Adrenal gland (tissue), 12 donors: Measurements from ENCODE around the gene RYR3. TPM values are rescaled to one million over a fixed set of nuclear protein-coding genes. Genes with fewer than 3 reads are reported as not detected.

Source experiments
- DNase-seq, 7 donors: peaks; one replicate each; pipeline ENCODE4 v3.0.0-alpha.2; 2019 to 2020
- H3K27ac ChIP-seq, 5 donors: fragments of 200-600 bp; sonication (generic) in 4 of 5; 1 replicate in 3 of 5; 2 replicates in 2 of 5; pipeline versions ENCODE4 v1.5.1 to v1.8.0; 2016 to 2020; ENCODE audit warnings: mild to moderate bottlenecking in 1 of 5
- H3K27me3 ChIP-seq: fragments of 200-600 bp; 2 replicates; pipeline ENCODE4 v1.8.0; 2021
- H3K36me3 ChIP-seq, 2 donors: fragments of 200-600 bp; replicated peaks in 1 of 2; 1 replicate in 1 of 2; 2 replicates in 1 of 2; pipeline versions ENCODE4 v1.5.1 to v1.8.0; 2018 to 2022
- H3K4me1 ChIP-seq, 2 donors: fragments of 200-600 bp; replicated peaks in 1 of 2; 1 replicate in 1 of 2; 2 replicates in 1 of 2; pipeline versions ENCODE4 v1.5.1 to v1.8.0; 2018 to 2021
- H3K4me3 ChIP-seq, 4 donors: fragments of 200-600 bp; sonication (generic) in 3 of 4; one replicate each; pipeline ENCODE4 v1.5.1; 2016 to 2018
- H3K9me3 ChIP-seq, 3 donors: fragments of 200-600 bp; sonication (generic) in 1 of 3; replicated peaks in 1 of 3; 1 replicate in 2 of 3; 2 replicates in 1 of 3; pipeline versions ENCODE4 v1.5.1 to v1.8.0; 2016 to 2021
- POLR2A ChIP-seq, 2 donors: fragments of 450-650 bp; IDR thresholded peaks; one replicate each; pipeline ENCODE4 v1.6.1; 2017; ENCODE audit warnings: antibody characterized with exemption in 2 of 2, mild to moderate bottlenecking in 2 of 2, moderate library complexity in 1 of 2
- WGBS, 4 donors: extraction: QIAGEN DNeasy Blood & Tissue Kit in 2 of 4; methylation state at CpG; one replicate each; pipeline versions ENCODE4 v1.1.5 to v1.1.7; 2013 to 2017; 5-methylcytosine and 5-hydroxymethylcytosine counted together
- intact Hi-C, 2 donors: fragments of 100-400 bp; cut with DNase I; formaldehyde crosslinking; loops; one replicate each; pipeline versions ENCODE4 v1.14.1 to v1.15.0; 2022 to 2023
- polyA plus RNA-seq, 3 donors: library from polyadenylated mRNA; stranded (reverse); fragments of 200-250 nt in 2 of 3; fragments of 350-450 nt in 1 of 3; fragmentation: Illumina TruSeq in 1 of 3; extraction: RNeasy Lipid Tissue Mini Kit (QIAGEN cat#74804) in 1 of 3; gene quantifications; one replicate each; pipeline ENCODE4 v1.2.3, GENCODE V29; 2013 to 2014
- total RNA-seq, 9 donors: library from RNA; depleted of rRNA in 4 of 9; stranded (reverse); fragments of >200 nt in 4 of 9; fragments of 120-200 nt in 1 of 9; fragmentation: NEBNext Ultra II Directional in 1 of 9; extraction: Animal tissue kit (Norgen Biotek cat#: 25700) in 1 of 9; gene quantifications; one replicate each; pipeline versions ENCODE4 v1.1.0 to v1.2.4, GENCODE V29; 2013 to 2023
- TF ChIP-seq, protein P1 (sequence below), 6 experiments: fragments of 450-650 bp in 4 of 6; fragments of 200-600 bp in 2 of 6; sonication (generic) in 1 of 6; IDR thresholded peaks; 1 replicate in 5 of 6; 2 replicates in 1 of 6; pipeline versions ENCODE4 v1.5.1 to v1.8.0; 2016 to 2021; ENCODE audit warnings: antibody characterized with exemption in 6 of 6, mild to moderate bottlenecking in 2 of 6, moderate library complexity in 1 of 6
- donor health status: healthy with polysubstance abuse.
- donor health status: Bipolar disorder and iron deficiency.
- donor health status: DM: yes; HTN: yes; CAD: no.
- donor health status: DM: no; HTN: no; CAD: no.
- donor health status: DM: no; HTN: no; CAD: no.
- donor health status: DM: yes; HTN: yes; CAD: no.

The RYR3 gene
- total and polyA plus RNA-seq, 12 donors, result 0.32 to 60.7 (median 3.4) TPM

DNA sequence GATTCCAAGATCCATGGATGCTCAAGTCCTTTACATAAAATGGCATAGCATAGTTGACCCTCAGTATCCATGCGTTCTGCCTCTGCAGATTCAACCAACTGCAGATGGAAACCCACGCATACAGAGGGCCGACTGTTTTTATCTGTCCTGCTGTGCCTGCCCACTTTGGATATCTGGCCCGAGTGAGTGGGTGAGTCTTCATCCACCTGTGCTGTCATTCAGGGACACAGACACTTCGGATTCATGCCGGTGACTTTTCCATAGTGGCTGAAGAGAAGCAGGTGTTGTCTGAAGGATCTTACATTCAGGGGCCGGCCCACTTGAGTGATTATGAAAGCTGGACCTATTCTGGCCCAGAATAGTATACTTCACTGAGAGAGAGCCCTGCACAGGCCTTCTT lies 85.1 kb downstream of the RYR3 start:
- Histone ChIP-seq H3K27ac (no peak overlapping the region), H3K4me1 (no peaks in the 10 kb centered on the region), H3K36me3 (no peaks in the 10 kb centered on the region), H3K9me3 (no peaks in the 10 kb centered on the region), H3K27me3 (no peaks in the 10 kb centered on the region), H3K4me3 (no peak overlapping the region)
- no peak for DNase-seq
- TF ChIP-seq, protein P1, sequence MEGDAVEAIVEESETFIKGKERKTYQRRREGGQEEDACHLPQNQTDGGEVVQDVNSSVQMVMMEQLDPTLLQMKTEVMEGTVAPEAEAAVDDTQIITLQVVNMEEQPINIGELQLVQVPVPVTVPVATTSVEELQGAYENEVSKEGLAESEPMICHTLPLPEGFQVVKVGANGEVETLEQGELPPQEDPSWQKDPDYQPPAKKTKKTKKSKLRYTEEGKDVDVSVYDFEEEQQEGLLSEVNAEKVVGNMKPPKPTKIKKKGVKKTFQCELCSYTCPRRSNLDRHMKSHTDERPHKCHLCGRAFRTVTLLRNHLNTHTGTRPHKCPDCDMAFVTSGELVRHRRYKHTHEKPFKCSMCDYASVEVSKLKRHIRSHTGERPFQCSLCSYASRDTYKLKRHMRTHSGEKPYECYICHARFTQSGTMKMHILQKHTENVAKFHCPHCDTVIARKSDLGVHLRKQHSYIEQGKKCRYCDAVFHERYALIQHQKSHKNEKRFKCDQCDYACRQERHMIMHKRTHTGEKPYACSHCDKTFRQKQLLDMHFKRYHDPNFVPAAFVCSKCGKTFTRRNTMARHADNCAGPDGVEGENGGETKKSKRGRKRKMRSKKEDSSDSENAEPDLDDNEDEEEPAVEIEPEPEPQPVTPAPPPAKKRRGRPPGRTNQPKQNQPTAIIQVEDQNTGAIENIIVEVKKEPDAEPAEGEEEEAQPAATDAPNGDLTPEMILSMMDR (IDR thresholded peaks at IDR 0.05), result no peak
- TF ChIP-seq POLR2A (IDR thresholded peaks at IDR 0.05), result no peak
- intact Hi-C loops, result no loop called here
- WGBS, 4 donors, result 79 to 89% (median 83%) methylated on average over 6 to 7 of the region's 7 CpGs

DNA sequence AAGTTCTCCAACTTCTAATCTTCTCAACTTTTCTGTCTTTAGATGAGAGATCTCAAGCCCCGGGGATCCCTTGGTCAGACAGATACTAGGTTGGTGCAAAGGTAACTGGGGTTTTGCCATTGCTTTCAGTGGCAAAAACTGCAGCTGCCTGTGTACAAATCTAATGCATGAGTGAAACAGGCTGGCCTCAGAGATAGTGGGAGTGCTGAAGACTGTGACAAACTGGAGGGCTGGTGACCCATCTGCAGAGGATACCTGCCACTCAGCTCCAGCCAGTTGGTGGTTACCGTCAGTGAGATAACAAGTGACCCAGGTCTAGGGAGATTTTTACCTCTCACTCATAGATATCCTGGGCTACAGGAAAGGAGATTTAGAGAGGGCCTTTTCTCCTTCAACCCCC lies 85.7 kb downstream of the RYR3 start:
- TF ChIP-seq, protein P1 (IDR thresholded peaks at IDR 0.05), result no peak
- no peak for TF ChIP-seq POLR2A (IDR thresholded peaks at IDR 0.05)
- no peaks in the 10 kb centered on the region for H3K9me3 ChIP-seq
- intact Hi-C loops, result no loop called here
- H3K36me3 ChIP-seq, result no peaks in the 10 kb centered on the region
- H3K4me3 ChIP-seq, result no peak overlapping the region
- 71 to 89% (median 78%) methylated on average over 2 of the region's 2 CpGs for WGBS, 4 donors
- no peak overlapping the region for H3K27ac ChIP-seq
- H3K4me1 ChIP-seq, result no peaks in the 10 kb centered on the region
- no peak for DNase-seq
- no peaks in the 10 kb centered on the region for H3K27me3 ChIP-seq

DNA sequence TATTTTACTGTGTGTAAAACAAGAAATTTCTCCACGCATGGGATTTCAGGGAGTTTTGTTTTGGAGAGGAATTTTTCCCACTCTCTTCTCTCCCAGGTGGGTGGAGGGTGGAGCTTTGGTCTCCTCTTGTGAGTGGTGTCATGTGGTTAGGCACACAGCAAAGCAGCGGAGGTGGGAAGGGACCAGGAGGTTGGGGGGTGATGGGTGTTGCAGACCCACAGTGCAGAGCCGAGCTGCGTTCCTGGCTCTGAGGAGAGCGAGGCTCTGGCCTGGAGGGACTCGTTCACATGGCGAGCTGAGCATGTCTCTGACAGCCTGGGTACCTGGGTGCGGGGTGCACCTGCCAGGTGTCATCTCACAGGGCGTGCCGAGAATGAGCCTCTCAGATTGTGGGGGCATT lies 87.8 kb downstream of the RYR3 start:
- 84 to 91% (median 88%) methylated on average over 8 to 10 of the region's 10 CpGs for WGBS, 4 donors
- H3K4me1 ChIP-seq, result no peaks in the 10 kb centered on the region
- no peaks in the 10 kb centered on the region for H3K27me3 ChIP-seq
- intact Hi-C loops, result no loop called here
- no peak for DNase-seq
- TF ChIP-seq POLR2A (IDR thresholded peaks at IDR 0.05), result no peak
- TF ChIP-seq, protein P1 (IDR thresholded peaks at IDR 0.05), result no peak
- H3K4me3 ChIP-seq, result no peak overlapping the region
- no peak overlapping the region for H3K27ac ChIP-seq
- H3K36me3 ChIP-seq, result no peaks in the 10 kb centered on the region
- no peaks in the 10 kb centered on the region for H3K9me3 ChIP-seq

DNA sequence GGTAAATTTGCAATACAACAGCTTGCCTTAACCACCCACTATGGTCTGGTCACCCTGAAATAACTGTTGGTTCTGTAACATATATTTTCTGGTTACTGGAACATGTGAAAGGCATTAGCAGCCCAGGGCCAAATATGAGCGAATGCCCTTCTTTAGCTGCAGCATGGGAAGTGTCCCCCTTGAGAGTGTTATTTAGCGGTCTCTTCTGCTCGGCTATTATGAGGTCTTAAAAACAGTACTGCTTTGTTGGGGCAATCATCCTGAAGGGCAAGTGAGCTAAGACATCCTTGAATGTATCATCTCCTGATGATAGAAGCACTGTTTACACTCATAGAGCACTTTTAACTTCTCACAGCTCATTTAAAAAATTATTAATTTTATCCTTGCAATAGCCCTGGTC lies 90.2 kb downstream of the RYR3 start:
- no peak for TF ChIP-seq POLR2A (IDR thresholded peaks at IDR 0.05)
- TF ChIP-seq, protein P1 (IDR thresholded peaks at IDR 0.05), result no peak
- Histone ChIP-seq H3K36me3 (no peaks in the 10 kb centered on the region), H3K4me1 (no peaks in the 10 kb centered on the region), H3K9me3 (no peaks in the 10 kb centered on the region), H3K4me3 (no peak overlapping the region), H3K27ac (no peak overlapping the region), H3K27me3 (no peaks in the 10 kb centered on the region)
- WGBS, 4 donors, result 70 to 91% (median 78%) methylated on average over 3 of the region's 3 CpGs
- intact Hi-C loops, result no loop called here
- no peak for DNase-seq
